Effector CD8-positive, alpha-beta T cell (primary cell): ENCODE data around the gene RNF223.
"Not testable (repeated sequence)": the region's sequence is repeated elsewhere in the genome, so short reads cannot be mapped to it uniquely, and the experiment has no call there.

Experiments
- DNase-seq: peaks from one replicate; lab custom pipeline; 2025; lab: John Stamatoyannopoulos, UW

RNF223 gene

GRCh38 chr1:1109743-1110142 is 35.6 kb upstream of the RNF223 start:
- no peak for DNase-seq

DNA sequence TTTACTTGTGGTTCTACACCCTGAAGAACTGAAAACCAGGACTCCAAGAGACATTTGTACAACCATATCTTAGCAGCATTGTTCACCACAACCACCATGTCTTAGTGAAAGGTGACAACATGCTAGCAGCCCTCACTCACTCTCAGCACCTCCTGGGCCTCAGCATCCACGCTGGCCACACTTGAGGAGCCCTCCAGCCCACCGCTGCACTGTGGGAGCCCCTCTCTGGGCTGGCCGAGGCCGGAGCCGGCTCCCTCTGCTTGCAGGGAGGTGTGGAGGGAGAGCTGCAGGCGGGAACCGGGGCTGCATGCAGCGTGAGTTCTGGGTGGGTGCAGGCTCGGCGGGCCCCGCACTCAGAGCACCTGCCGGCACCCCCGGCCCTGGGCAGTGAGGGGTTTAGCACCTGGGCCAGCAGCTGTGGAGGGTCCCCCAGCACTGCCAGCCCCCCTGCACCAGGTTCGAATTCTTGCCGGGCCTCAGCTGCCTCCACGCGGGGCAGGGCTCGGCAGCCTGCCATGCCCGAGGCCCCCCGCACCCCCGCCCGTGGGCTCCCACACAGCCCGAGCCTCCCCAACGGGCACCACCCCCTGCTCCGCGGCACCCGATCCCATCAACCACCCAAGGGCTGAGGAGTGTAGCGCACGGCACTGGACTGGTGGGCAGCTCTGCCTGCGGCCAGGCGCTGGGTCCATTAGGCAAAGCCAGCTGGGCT is 32.6 kb upstream of the RNF223 start:
- no peak for DNase-seq

DNA sequence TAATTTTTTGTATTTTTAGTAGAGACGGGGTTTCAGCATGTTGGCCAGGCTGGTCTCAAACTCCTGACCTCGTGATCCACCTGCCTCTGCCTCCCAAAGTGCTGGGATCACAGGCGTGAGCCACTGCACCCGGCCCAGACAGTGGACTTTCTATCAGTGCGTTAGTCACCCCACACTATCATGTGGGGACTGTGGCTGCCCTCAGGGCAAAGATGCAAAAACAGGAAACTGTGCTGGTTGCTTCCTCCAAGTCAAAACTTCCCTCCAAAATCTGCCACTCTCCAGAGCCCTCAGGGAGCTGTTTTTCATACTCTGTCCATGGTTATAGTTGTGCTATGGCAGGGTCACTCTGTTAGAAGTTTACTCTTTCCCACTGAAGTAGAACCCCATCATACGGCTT is 30.0 kb upstream of the RNF223 start:
- DNase-seq = not testable (repeated sequence)

- DNase-seq = no peak
Measured at GRCh38 chr1:1101503-1101902, 27.4 kb upstream of the RNF223 start.

DNA sequence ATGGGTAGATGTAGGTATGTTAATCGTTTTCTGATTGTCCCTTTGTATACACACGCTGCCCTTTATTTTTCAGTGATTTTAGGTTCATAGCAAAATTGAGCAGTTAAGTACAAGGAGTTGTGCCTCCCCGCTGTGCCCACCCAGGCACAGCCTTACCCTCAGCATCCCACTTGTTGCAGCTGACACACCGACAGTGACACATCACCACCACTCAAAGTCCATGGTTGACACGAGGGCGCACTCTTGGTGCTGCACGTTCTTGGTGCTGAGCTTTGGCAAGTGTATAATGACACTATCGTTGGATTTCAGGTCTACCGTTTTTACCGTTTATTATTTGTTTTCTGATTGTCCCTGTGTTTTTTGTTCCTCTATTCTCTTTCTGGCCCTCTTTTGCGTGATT is 26.2 kb upstream of the RNF223 start:
- DNase-seq = no peak

DNA sequence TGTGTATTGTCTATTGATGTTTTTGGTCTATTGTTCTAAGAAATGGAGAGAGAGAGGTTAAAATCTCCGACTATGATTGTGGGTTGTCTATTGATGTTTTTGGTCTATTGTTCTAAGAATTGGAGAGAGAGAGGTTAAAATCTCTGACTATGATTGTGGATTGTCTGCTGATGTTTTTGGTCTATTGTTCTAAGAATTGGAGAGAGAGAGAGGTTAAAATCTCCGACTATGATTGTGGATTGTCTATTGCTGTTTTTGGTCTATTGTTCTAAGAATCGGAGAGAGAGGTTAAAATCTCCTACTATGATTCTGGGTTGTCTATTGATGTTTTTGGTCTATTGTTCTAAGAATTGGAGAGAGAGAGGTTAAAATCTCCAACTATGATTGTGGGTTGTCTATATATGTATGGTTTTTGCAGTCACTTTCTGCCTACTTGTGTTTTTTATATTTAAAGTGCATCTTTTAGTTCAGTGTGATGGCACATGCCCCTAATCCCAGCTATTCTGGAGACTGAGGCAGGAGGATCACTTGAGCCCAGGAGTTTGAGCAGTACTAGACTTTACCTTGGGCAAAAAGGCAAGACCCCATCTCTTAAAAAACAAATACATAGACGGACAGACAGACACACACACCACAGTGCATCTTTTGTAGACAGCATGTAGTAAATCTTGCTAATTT is 25.5 kb upstream of the RNF223 start:
- no peak for DNase-seq

GRCh38 chr1:1098681-1099421 is 24.7 kb upstream of the RNF223 start:
- DNase-seq = no peak

DNA sequence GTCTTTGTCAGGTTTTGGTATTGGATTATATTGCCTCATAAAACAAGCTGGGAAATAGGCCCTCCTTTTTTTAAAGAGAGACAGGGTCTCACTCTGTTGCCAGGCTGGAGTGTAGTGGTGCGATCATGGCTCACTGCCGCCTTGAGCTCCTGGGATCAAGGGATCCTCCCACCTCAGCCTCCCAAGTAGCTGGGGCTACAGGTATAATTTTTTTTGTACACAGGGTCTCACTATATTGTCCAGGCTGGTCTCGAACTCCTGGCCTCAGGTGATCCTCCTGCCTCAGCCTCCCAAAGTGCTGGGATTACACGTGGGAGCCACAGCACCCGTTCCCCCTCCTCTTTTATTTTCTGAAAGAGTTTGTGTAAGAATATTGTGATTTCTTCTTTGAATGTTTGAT is 22.0 kb upstream of the RNF223 start:
- not testable (repeated sequence) for DNase-seq

- DNase-seq = no peak
Measured at GRCh38 chr1:1094981-1095380, 20.9 kb upstream of the RNF223 start.

DNA sequence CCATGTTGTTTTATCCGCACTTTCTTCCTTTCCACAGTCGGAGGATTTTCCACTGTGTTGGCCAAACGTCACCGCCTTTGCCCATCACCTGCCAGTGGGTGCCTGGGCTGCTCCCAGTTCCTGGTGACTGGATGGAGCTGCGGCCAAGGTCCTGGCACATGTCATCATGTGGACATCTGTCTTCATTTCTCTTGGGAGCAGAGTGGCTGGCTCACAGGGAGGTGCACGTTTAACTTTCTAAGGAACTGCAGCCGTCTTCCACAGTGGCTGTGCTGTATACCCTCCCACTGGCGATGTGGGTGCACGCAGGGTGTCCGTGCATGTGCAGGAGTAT is 19.5 kb upstream of the RNF223 start:
- DNase-seq = no peak

GRCh38 chr1:1092894-1093609 is 18.9 kb upstream of the RNF223 start:
- no peak for DNase-seq

GRCh38 chr1:1092149-1092855 is 18.2 kb upstream of the RNF223 start:
- DNase-seq = no peak

GRCh38 chr1:1091344-1092148 is 17.4 kb upstream of the RNF223 start:
- no peak for DNase-seq

DNA sequence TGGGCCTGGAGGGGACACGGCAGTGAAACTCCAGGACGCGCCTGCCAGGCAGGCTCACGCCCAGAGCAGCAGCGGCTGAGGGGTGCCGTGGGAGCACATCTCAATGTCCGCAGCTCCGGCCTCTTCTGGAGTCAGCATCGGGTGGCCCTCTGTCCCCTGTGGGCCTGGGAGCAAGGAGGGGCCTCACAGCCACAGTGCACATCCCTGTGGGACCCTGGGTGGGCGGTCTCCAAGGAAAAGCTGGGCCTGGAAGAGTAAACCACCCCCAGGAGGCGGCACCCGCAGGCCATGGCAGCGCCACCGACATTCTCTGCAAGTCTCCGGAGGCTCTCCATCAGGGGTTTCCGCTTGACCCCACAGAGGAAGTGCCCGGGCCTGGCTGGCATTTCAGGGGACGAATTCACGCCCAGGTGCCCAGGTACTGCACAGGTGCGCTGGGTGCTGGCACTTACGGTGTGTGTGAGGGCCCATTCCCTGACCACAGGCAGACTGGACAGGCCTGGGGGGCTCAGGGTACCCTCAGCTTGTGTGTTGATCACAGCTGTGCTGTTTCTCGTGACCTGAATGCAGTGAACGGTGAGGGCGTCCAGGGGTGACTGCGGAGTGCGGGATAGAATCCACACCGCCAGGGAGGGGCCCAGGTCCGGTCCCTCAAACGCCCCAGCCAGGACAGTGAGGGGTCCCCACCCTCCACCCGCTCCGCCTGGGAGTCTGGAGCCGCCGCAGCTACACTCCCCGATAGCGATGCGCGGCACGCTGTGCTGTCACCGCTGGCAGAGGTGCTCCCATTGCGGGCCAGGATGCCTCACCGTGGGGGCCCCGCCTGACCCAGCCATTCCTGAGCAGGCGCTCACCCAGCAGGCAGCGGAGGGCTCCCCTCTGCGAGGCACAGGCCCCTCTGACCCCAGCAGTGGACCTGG is 16.6 kb upstream of the RNF223 start:
- no peak for DNase-seq

- no peak for DNase-seq
Measured at GRCh38 chr1:1089731-1090423, 15.8 kb upstream of the RNF223 start.

DNA sequence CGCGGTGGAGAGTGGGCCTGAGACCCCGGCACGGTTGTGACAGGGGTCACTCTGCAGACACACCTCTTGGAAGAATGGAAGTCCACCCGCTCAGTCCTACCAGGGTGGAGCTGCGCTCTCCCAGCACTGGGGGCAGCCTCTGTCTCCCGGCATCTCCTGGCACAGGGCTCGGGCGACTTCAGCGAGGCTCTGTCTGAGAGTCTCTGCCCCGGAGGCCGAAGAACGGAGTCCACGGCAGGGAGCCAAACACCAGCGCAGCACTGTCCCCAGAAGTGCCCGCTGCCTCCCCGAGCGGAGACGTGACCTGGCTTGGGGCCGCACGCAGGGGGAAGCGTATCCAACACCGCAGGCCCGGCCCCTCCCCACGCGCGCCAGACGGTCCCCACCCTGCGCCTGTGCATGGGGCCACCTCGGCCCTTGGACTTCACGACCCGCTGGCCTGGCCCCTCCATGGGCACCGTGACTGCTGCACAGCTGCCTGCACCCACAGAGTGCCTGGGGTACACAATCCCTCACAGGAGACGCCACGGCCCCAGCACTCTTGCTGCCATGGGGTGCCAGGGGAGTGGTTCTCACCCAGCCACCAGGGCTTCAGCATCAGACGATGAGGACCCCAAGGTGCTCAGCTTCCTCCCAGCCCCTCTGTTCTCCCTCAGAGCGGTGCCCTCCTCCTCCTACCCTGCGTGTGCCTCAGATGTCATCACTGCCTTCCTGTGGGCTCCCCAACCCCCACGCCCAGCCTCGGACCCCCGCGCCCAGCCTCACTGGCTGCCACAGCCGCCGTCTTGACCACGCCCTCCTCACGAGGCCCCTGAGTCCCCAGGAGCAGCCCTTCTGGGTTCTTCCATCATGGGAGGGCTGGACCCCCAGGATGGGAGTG is 14.9 kb upstream of the RNF223 start:
- DNase-seq = no peak

- DNase-seq = no peak
Measured at GRCh38 chr1:1088029-1088800, 14.1 kb upstream of the RNF223 start.
